ENCODE results near the gene KRI1.

The KRI1 gene

DNA sequence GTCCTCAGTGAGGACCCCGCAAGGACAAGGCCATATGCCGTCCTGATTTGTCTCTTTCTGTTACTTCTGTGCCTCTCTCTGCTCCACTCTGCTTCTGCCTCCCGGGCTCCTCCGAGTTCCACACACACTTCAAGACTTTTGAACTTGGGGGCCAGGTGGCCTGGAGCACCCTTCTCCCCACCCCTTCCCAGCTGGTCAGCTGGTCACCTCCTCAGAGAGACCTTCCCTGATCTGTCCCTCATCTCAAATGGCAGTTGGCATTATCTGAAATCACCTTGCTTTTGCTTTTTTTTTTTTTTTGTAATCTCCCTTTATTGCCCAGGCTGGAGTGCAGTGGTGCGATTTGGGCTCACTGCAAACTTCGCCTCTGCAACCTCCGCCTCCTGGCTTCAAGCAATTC lies 46.4 kb downstream of the KRI1 start:
- TF ChIP-seq, protein P1, sequence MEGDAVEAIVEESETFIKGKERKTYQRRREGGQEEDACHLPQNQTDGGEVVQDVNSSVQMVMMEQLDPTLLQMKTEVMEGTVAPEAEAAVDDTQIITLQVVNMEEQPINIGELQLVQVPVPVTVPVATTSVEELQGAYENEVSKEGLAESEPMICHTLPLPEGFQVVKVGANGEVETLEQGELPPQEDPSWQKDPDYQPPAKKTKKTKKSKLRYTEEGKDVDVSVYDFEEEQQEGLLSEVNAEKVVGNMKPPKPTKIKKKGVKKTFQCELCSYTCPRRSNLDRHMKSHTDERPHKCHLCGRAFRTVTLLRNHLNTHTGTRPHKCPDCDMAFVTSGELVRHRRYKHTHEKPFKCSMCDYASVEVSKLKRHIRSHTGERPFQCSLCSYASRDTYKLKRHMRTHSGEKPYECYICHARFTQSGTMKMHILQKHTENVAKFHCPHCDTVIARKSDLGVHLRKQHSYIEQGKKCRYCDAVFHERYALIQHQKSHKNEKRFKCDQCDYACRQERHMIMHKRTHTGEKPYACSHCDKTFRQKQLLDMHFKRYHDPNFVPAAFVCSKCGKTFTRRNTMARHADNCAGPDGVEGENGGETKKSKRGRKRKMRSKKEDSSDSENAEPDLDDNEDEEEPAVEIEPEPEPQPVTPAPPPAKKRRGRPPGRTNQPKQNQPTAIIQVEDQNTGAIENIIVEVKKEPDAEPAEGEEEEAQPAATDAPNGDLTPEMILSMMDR (IDR thresholded peaks at IDR 0.05; ENCODE audit: low read length): no peak
- TF ChIP-seq EZH2 (IDR thresholded peaks at IDR 0.05; ENCODE audit: borderline replicate concordance, low read length): no peak
- Histone ChIP-seq H2AFZ (ENCODE audit: low read length) (no peak overlapping the region), H3K27ac (ENCODE audit: low read depth, low read length, poor library complexity, severe bottlenecking) (no peak overlapping the region), H3F3A (ENCODE audit: insufficient read depth, low read length) (no peaks in the 10 kb centered on the region), H3K27me3 (ENCODE audit: insufficient read depth, low read length) (peaks cover 12% of the 10 kb centered on the region; the same call in 1 of the 2 replicates), H4K20me1 (ENCODE audit: insufficient read depth, low read length) (no peaks in the 10 kb centered on the region), H3K36me3 (ENCODE audit: insufficient read depth, low read length) (no peaks in the 10 kb centered on the region), H3K9me3 (ENCODE audit: low read length) (no peaks in the 10 kb centered on the region), H3K79me2 (ENCODE audit: insufficient read depth, low read length) (no peaks in the 10 kb centered on the region), H3K9me2 (ENCODE audit: low read depth, low read length) (no peaks in the 10 kb centered on the region), H3K4me1 (ENCODE audit: insufficient read depth, low read length, severe bottlenecking) (no peaks in the 10 kb centered on the region), H3K4me3 (ENCODE audit: low read depth, low read length, poor library complexity, severe bottlenecking) (no peak overlapping the region), H3K4me2 (ENCODE audit: low read length) (no peak overlapping the region), H3K9ac (ENCODE audit: low read length) (no peak overlapping the region)

DNA sequence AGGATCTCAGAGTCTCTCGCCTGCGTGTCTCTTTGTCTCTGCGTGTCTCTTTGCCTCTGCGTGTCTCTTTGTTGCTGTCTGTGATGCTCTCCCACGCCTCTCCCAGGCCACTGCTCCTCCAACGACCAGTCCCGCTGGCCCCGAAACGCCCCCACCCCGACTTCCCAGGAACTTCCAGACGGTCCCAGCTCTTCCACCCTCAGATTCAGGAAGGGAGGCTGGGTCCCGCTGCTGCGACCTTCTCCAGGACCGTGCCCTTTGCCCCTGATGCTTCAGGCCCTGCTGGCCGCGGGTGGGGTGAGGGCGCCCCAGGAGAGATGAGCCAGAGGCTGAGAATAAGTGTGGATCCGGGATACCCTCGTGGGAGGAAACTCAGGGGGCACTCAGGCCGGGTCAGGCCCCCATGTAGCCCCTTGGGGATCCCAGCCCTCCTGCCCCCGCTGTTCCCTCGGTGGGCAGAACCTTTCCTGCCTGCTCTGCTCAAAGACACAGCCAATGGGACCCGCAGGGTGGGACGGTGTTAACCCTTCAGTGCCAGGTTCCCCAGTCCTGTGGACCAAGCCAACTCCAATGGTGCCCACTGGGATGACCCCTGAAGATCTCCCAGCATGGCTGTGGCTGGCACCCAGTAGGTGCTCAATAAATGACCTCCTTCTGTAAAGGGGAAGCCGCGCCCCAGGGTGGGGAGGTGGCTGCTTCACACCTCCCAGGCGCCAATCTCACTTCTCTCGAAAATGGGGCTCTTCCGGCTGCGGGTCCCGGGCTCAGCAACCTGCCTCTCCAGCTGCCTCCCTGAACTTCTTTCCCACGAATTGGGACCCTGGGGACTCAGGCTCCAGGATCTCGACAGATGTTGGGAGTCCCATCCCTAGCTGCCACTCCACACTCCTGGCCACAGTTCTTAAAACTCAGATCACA lies 47.1 kb downstream of the KRI1 start:
- no peak overlapping the region for H3K27ac ChIP-seq (ENCODE audit: low read depth, low read length, poor library complexity, severe bottlenecking)
- H3K4me1 ChIP-seq (ENCODE audit: insufficient read depth, low read length, severe bottlenecking): no peaks in the 10 kb centered on the region
- H3K27me3 ChIP-seq (ENCODE audit: insufficient read depth, low read length): 0 out of 2 replicates have a peak, but pooled peaks cover 8% of the 10 kb centered on the region
- H3K4me3 ChIP-seq (ENCODE audit: low read depth, low read length, poor library complexity, severe bottlenecking): no peak overlapping the region
- H3K9me2 ChIP-seq (ENCODE audit: low read depth, low read length): no peaks in the 10 kb centered on the region
- H3K36me3 ChIP-seq (ENCODE audit: insufficient read depth, low read length): no peaks in the 10 kb centered on the region
- H3K9me3 ChIP-seq (ENCODE audit: low read length): no peaks in the 10 kb centered on the region
- no peaks in the 10 kb centered on the region for H3K79me2 ChIP-seq (ENCODE audit: insufficient read depth, low read length)
- H3F3A ChIP-seq (ENCODE audit: insufficient read depth, low read length): no peaks in the 10 kb centered on the region
- no peak overlapping the region for H3K9ac ChIP-seq (ENCODE audit: low read length)
- H3K4me2 ChIP-seq (ENCODE audit: low read length): no peak overlapping the region
- no peak overlapping the region for H2AFZ ChIP-seq (ENCODE audit: low read length)
- no peaks in the 10 kb centered on the region for H4K20me1 ChIP-seq (ENCODE audit: insufficient read depth, low read length)
- TF ChIP-seq, protein P1 (IDR thresholded peaks at IDR 0.05; ENCODE audit: low read length): no peak
- no peak for TF ChIP-seq EZH2 (IDR thresholded peaks at IDR 0.05; ENCODE audit: borderline replicate concordance, low read length)

DNA sequence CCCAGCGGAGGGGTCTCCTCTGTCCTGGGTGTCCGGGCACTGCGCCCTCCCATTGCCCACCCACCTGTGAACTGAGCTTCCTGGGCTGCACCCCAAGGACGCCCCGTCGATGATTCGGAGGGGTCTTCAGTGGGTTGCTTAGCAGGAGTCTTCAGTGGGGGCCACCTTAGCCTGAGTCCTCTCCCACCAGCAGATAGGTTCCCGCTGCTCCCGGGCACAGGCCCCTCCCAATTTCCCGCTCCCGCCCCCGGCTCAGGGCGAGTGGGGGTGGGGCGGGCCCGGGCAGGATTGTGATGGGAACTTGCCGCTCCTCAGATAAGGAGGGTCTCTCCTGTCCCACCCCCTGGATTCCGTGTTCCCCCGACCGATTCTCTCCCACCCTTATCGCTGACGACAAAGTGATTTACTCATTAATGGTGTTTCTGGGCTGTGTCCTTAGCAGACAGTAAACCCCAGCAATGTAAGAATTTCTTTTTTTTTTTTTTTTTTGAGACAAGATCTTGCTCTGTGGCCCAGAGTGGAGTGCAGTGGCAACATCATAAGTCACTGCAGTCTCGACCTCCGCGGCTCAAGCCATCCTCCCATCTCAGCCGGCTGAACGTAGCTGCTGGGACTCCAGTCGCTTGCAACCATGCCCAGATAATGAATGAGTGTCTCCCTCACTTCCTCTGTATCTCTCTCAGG lies 47.9 kb downstream of the KRI1 start:
- Histone ChIP-seq H3K4me3 (ENCODE audit: low read depth, low read length, poor library complexity, severe bottlenecking) (no peak overlapping the region), H3K4me2 (ENCODE audit: low read length) (no peak overlapping the region), H3K9ac (ENCODE audit: low read length) (no peak overlapping the region), H3K27ac (ENCODE audit: low read depth, low read length, poor library complexity, severe bottlenecking) (no peak overlapping the region), H3K79me2 (ENCODE audit: insufficient read depth, low read length) (no peaks in the 10 kb centered on the region), H3K9me2 (ENCODE audit: low read depth, low read length) (no peaks in the 10 kb centered on the region), H3F3A (ENCODE audit: insufficient read depth, low read length) (no peaks in the 10 kb centered on the region), H2AFZ (ENCODE audit: low read length) (no peak overlapping the region), H3K4me1 (ENCODE audit: insufficient read depth, low read length, severe bottlenecking) (no peaks in the 10 kb centered on the region), H3K9me3 (ENCODE audit: low read length) (no peaks in the 10 kb centered on the region), H3K36me3 (ENCODE audit: insufficient read depth, low read length) (no peaks in the 10 kb centered on the region), H3K27me3 (ENCODE audit: insufficient read depth, low read length) (0 out of 2 replicates have a peak, but pooled peaks cover 8% of the 10 kb centered on the region), H4K20me1 (ENCODE audit: insufficient read depth, low read length) (no peaks in the 10 kb centered on the region)
- TF ChIP-seq, protein P1 (IDR thresholded peaks at IDR 0.05; ENCODE audit: low read length): no peak
- no peak for TF ChIP-seq EZH2 (IDR thresholded peaks at IDR 0.05; ENCODE audit: borderline replicate concordance, low read length)
